Measurements from ENCODE around the gene UBA1. TPM values are rescaled to one million over a fixed set of nuclear protein-coding genes. Genes with fewer than 3 reads are reported as not detected.
A peak's percentile ranks its signal among the peaks of the same experiment; 100 is the strongest.

Gene UBA1
- total RNA-seq (2013; cell fraction: nucleolus; rRNA removed), result 132 and 146 TPM in 2 replicates
- total RNA-seq (2014; rRNA removed) (228 and 255 TPM in 2 replicates), total RNA-seq (2014; rRNA removed; fragmentation: Illumina TruSeq; extraction: Trizol) (60.1 and 64.7 TPM in 2 replicates), total RNA-seq (2021) (296 and 314 TPM in 2 replicates), polyA plus RNA-seq (2011; rRNA removed) (96.5 and 271 TPM in 2 replicates), polyA plus RNA-seq (2014; fragmentation: Illumina TruSeq; extraction: Trizol) (121 and 180 TPM in 2 replicates), polyA plus RNA-seq (2014; fragmentation: Nextera tagmentation; extraction: Ambion mirVana) (10 to 100 TPM; 60.4 to 79.9 TPM), polyA plus RNA-seq (2014; rRNA removed) (225 and 247 TPM in 2 replicates), polyA plus RNA-seq (2016; fragmentation: Nextera tagmentation; extraction: Ambion mirVana) (100 to 1,000 TPM; 208 to 229 TPM), polyA minus RNA-seq (2011; rRNA and poly(A)+ RNA removed) (354 and 380 TPM in 2 replicates), Bru-seq, nascent RNA (percentile 90 among the genes with signal in this experiment), BruChase-seq, experiment 1, labeled RNA remaining after a 6-hour chase (percentile 97 among the genes with signal in this experiment), BruChase-seq, experiment 2, labeled RNA remaining after a 2-hour chase (percentile 95 among the genes with signal in this experiment)
- polyA plus RNA-seq (2011; ENCODE audit: low read depth), result 130 TPM
- polyA plus RNA-seq (2011; cell fraction: cytosol; rRNA removed), result 291 and 337 TPM in 2 replicates
- polyA plus RNA-seq (2011; cell fraction: nucleus; rRNA removed), result 336 and 470 TPM in 2 replicates
- 161 and 179 TPM in 2 replicates for polyA plus RNA-seq (2012)
- polyA minus RNA-seq (2011; cell fraction: cytosol; rRNA and poly(A)+ RNA removed), result 111 and 133 TPM in 2 replicates
- 65.5 and 116 TPM in 2 replicates for polyA minus RNA-seq (2011; cell fraction: nucleus; rRNA and poly(A)+ RNA removed)
- long read RNA-seq, experiment 1, transcript UBA1-203 (26 exons, 3,466 nt), result minor isoform, 24 of 102 reads
- long read RNA-seq, experiment 1, transcript UBA1-201 (26 exons, 3,559 nt), result major isoform, 45 of 102 reads
- long read RNA-seq, experiment 1, partial matches to known transcripts, result 22 of 102 reads
- long read RNA-seq, experiment 1, other reads (novel, unspliced or antisense), result 8 of 102 reads
- long read RNA-seq, experiment 2, transcript UBA1-203 (26 exons, 3,466 nt), result major isoform, 9 of 40 reads
- long read RNA-seq, experiment 2, partial matches to known transcripts, result 23 of 40 reads
- long read RNA-seq, experiment 2, other reads (novel, unspliced or antisense), result 5 of 40 reads

DNA sequence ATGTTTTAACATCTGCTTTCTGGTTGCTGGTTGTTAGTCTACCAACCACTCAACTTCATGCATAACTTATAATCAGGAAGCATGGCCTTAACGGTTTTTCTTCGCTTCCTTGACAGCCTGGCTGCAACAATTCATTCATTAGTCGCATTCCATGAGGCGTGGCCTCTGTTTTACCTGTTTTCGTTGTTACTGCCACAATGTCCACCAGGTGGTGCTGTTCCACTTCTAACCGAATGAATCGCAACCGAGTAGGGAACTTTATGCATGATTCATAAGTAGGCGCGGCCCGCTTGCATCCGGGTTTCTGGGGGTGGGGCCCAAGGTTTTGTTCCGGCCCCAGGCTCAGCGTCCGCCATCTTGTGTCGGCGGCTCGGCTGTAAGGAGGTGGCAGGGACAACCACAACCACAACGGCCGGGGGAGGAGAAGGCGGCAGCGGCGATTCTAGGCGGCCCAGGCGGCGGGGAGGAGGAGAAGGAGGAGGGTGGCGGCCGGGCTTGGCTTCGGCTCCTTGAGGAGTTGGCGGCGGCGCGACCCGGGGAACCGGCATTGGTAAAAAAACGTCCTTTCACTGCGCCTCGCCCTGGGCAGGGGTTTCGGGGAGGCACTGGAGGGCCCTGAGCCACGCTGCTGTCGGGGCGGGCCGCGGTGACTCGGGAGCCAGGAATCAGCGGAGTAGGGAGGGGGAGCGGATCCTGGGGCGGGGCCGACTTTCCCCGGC, at the start of gene UBA1:
Gene UBA1 (plus strand): TSS at position 355 of the 719 bp plus-strand sequence. CDS start 4,974 bp downstream, outside the sequence.
- H3K4me2 ChIP-seq (ENCODE audit: control insufficient read depth, insufficient read depth), result peak within 1 kb of the TSS; percentile 96
- WGBS (ENCODE audit: insufficient coverage, insufficient replicate concordance, low lambda C conversion rate, missing lambda C conversion rate), result 1% methylated on average over 41 of the region's 50 CpGs
- peaks cover 13% of the 10 kb centered on the region for H3K4me1 ChIP-seq (ENCODE audit: control insufficient read depth, insufficient read depth, low read length)
- POLR2A ChIA-PET, result interaction anchor here (0.6 to 3.4 kb wide), 6 partner anchors 24 to 1440 kb away, joined by 3 to 25 read pairs (median 4); partner anchors contain the start of genes CDK16, NDUFB11 and USP11
- H3K9ac ChIP-seq (ENCODE audit: control insufficient read depth, insufficient read depth, low read length), result peak within 1 kb of the TSS; percentile 97
- peak within 1 kb of the TSS; percentile 79 for H2AFZ ChIP-seq (ENCODE audit: control insufficient read depth, low read depth, low read length)
- in situ Hi-C loops (cut with MboI) (loop anchor here (5.0 to 10.0 kb wide), 2 partner anchors 194 to 461 kb away; partner anchors contain the start of genes ELK1 and UXT), intact Hi-C loops (cut with micrococcal nuclease; ENCODE audit: unreplicated experiment) (loop anchor here (1.0 to 5.0 kb wide), 9 partner anchors 25 to 1754 kb away; partner anchors contain the start of genes CDK16, NDUFB11 and RBM10)
- CTCF ChIA-PET, result interaction anchor here (0.6 to 2.2 kb wide), 9 partner anchors 15 to 834 kb away, joined by 3 to 14 read pairs (median 3); partner anchors contain the start of genes CDK16, NDUFB11 and RBM10
- H3K27me3 ChIP-seq (replicated peaks in 1 of 2; ENCODE audit: control insufficient read depth in 2 of 2, insufficient read depth in 2 of 2, low read length in 1 of 2), result no peaks in the 10 kb centered on the region
- H3K79me2 ChIP-seq (ENCODE audit: control insufficient read depth, insufficient read depth, low read length), result peaks cover 59% of the 10 kb centered on the region
- H3K36me3 ChIP-seq (ENCODE audit: control insufficient read depth in 2 of 2, insufficient read depth in 2 of 2, low read length in 1 of 2), result peaks cover 4 to 7% of the 10 kb centered on the region in 2 experiments; a peak in 2 of 4 replicates
- SMC1A ChIA-PET (ENCODE audit: uncharacterized antibody, unreplicated experiment), result interaction anchor here (2.2 to 3.1 kb wide), 3 partner anchors 49 to 191 kb away, joined by 8 to 20 read pairs (median 8); partner anchors contain the start of genes NDUFB11 and RBM10
- H3K9me3 ChIP-seq (replicated peaks; ENCODE audit: control insufficient read depth, insufficient read depth, low read length), result no peaks in the 10 kb centered on the region
- BruUV-seq (replicated peaks), result TSS peak; percentile 60
- FAIRE-seq (peak; percentile 99), DNase-seq (ENCODE audit: low read depth, low spot score) (peak; percentile 97), ATAC-seq (peak; percentile 84)
- RAD21 ChIA-PET (ENCODE audit: unreplicated experiment), result interaction anchor here (0.8 to 2.0 kb wide), 7 partner anchors 24 to 242 kb away, joined by 3 to 8 read pairs (median 5); partner anchors contain the start of genes CDK16, NDUFB11 and RBM10
- peak within 1 kb of the TSS; percentile 89 for H3K27ac ChIP-seq (ENCODE audit: control insufficient read depth, insufficient read depth)
- H3K4me3 ChIP-seq, result peak within 1 kb of the TSS; percentile 91
- H4K20me1 ChIP-seq (ENCODE audit: control insufficient read depth, insufficient read depth), result peaks cover 9% of the 10 kb centered on the region; the same call in 1 of the 2 replicates
- TF ChIP-seq BCL3 (IDR thresholded peaks at IDR 0.05; ENCODE audit: borderline replicate concordance, insufficient read depth, low read depth, low read length, poor library complexity, severe bottlenecking) (no peak), CREB1 (IDR thresholded peaks at IDR 0.05; ENCODE audit: low read depth) (no peak), ELK1 (IDR thresholded peaks at IDR 0.05; ENCODE audit: low read depth, low read length) (no peak; the same call in 1 of the 2 replicates), SREBF1 (IDR thresholded peaks at IDR 0.05; ENCODE audit: low read length) (no peak), ZNF622 (IDR thresholded peaks at IDR 0.05) (no peak), CEBPZ (IDR thresholded peaks at IDR 0.05; ENCODE audit: low read depth, low read length) (no peak), WRNIP1 (IDR thresholded peaks at IDR 0.05; ENCODE audit: borderline replicate concordance, low read depth, low read length) (no peak)

Measured in GM12878 (cell line).